Neutrophil (primary cell): ENCODE data around the gene IRX4.

ENCODE experiments used
- H3K27ac ChIP-seq: fragments of 200-600 bp; sonication (generic); 2 replicates; pipeline ENCODE4 v1.5.1; 2016; ENCODE audit warnings: mild to moderate bottlenecking, moderate library complexity
- H3K27me3 ChIP-seq: fragments of 200-600 bp; sonication (generic); 2 replicates; pipeline ENCODE4 v1.6.0; 2016; ENCODE audit warnings: mild to moderate bottlenecking
- H3K36me3 ChIP-seq: fragments of 200-600 bp; sonication (generic); 2 replicates; pipeline ENCODE4 v1.5.1; 2017
- H3K4me1 ChIP-seq, 2 experiments: fragments of 200-600 bp in 1 of 2; sonication (generic) in 1 of 2; 1 replicate in 1 of 2; 2 replicates in 1 of 2; pipeline versions ENCODE4 v1.5.1 to v1.6.1; 2013 to 2016; ENCODE audit warnings: low read depth in 1 of 2, low read length in 1 of 2, mild to moderate bottlenecking in 1 of 2, moderate library complexity in 1 of 2; ENCODE audit not compliant: control insufficient read depth in 1 of 2, insufficient read depth in 1 of 2
- H3K4me3 ChIP-seq, 2 experiments: fragments of 200-600 bp in 1 of 2; sonication (generic) in 1 of 2; 1 replicate in 1 of 2; 2 replicates in 1 of 2; pipeline ENCODE4 v1.5.1; 2013 to 2016; ENCODE audit warnings: low read depth in 1 of 2, low read length in 1 of 2, mild to moderate bottlenecking in 1 of 2, moderate library complexity in 1 of 2
- H3K9me3 ChIP-seq: fragments of 200-600 bp; sonication (generic); 2 replicates; pipeline ENCODE4 v1.5.1; 2016
- CTCF ChIP-seq: fragments of 200-600 bp; sonication (generic); IDR thresholded peaks from 2 replicates; pipeline ENCODE4 v1.5.1; 2016; ENCODE audit warnings: antibody characterized with exemption

IRX4 gene

GRCh38 chr5:1916041-1917001 lies 33.6 kb upstream of the IRX4 start:
- Histone ChIP-seq H3K4me3 (no peak overlapping the region), H3K27ac (no peak overlapping the region), H3K27me3 (no peaks in the 10 kb centered on the region), H3K9me3 (no peaks in the 10 kb centered on the region), H3K4me1 (no peaks in the 10 kb centered on the region), H3K36me3 (no peaks in the 10 kb centered on the region)
- TF ChIP-seq CTCF, result no peak

- H3K4me3 ChIP-seq, result no peak overlapping the region
- H3K27me3 ChIP-seq, result no peaks in the 10 kb centered on the region
- no peaks in the 10 kb centered on the region for H3K36me3 ChIP-seq
- no peaks in the 10 kb centered on the region for H3K9me3 ChIP-seq
- H3K4me1 ChIP-seq, result no peaks in the 10 kb centered on the region
- no peak for TF ChIP-seq CTCF
- H3K27ac ChIP-seq, result no peak overlapping the region
These were observed 32.6 kb upstream of the IRX4 start for GRCh38 chr5:1915316-1915715.

- Histone ChIP-seq H3K36me3 (no peaks in the 10 kb centered on the region), H3K4me3 (no peak overlapping the region), H3K9me3 (no peaks in the 10 kb centered on the region), H3K4me1 (no peaks in the 10 kb centered on the region), H3K27me3 (no peaks in the 10 kb centered on the region), H3K27ac (no peak overlapping the region)
- TF ChIP-seq CTCF, result no peak
These were observed 31.7 kb upstream of the IRX4 start for GRCh38 chr5:1914471-1914870.

GRCh38 chr5:1913578-1913977 lies 30.9 kb upstream of the IRX4 start:
- Histone ChIP-seq H3K27me3 (no peaks in the 10 kb centered on the region), H3K9me3 (no peaks in the 10 kb centered on the region), H3K4me3 (no peak overlapping the region), H3K36me3 (no peaks in the 10 kb centered on the region), H3K4me1 (no peaks in the 10 kb centered on the region), H3K27ac (no peak overlapping the region)
- no peak for TF ChIP-seq CTCF

- no peaks in the 10 kb centered on the region for H3K9me3 ChIP-seq
- no peaks in the 10 kb centered on the region for H3K4me1 ChIP-seq
- no peak for TF ChIP-seq CTCF
- no peaks in the 10 kb centered on the region for H3K27me3 ChIP-seq
- no peak overlapping the region for H3K27ac ChIP-seq
- no peak overlapping the region for H3K4me3 ChIP-seq
- no peaks in the 10 kb centered on the region for H3K36me3 ChIP-seq
These were observed 30.3 kb upstream of the IRX4 start for GRCh38 chr5:1912951-1913565.
